MG63 (cell line): ENCODE results near the gene IL11. TPM values are rescaled to one million over a fixed set of nuclear protein-coding genes. Genes with fewer than 3 reads are reported as not detected.

Experiments
- DNase-seq: peaks from one replicate; pipeline ENCODE4 v3.0.0-alpha.2; 2020
- H3K27me3 ChIP-seq: fragments of 250-450 bp; sonication (Bioruptor Pico); 2 replicates; pipeline ENCODE4 v1.5.1; 2020; ENCODE audit warnings: mild to moderate bottlenecking, moderate library complexity
- H3K36me3 ChIP-seq: fragments of 250-450 bp; sonication (Bioruptor Pico); 2 replicates; pipeline ENCODE4 v1.5.1; 2020; ENCODE audit warnings: mild to moderate bottlenecking, moderate library complexity
- H3K4me3 ChIP-seq: fragments of 250-450 bp; sonication (Bioruptor Pico); 2 replicates; pipeline ENCODE4 v1.5.1; 2020; ENCODE audit warnings: mild to moderate bottlenecking, moderate library complexity
- H3K9me3 ChIP-seq: fragments of 250-450 bp; sonication (Bioruptor Pico); 2 replicates; pipeline ENCODE4 v1.5.1; 2020; ENCODE audit warnings: mild to moderate bottlenecking, moderate library complexity
- total RNA-seq: library from RNA; depleted of rRNA; stranded (reverse); fragments of >200 nt; shearing (Covaris generic); gene quantifications from 2 replicates; pipeline ENCODE4 v1.2.3, GENCODE V29; 2014; ENCODE audit warnings: low replicate concordance; rRNA removed

The IL11 gene
- total RNA-seq, 1 experiment from 2014 or later: 0.95 TPM

DNA sequence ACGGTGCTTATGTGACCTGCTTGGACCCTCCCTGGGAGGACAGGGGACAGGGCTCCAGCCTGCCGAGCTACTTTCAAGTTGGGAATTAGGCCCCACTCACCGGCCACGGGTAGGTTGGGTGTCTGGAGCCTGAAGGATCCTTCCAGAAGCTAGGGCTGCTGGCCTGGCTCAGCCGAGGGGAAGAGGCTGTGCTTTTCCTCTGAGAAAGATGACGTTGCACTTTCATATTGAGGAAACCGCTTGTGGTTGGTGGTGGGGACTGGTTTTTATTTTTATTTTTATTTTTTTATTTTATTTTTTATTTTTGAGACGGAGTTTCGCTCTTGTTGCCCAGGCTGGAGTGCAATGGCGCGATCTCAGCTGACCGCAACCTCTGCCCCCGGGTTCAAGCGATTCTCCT is 45.1 kb downstream of the IL11 start, which contains the start of gene TMEM150B:
TSS of gene TMEM150B (minus strand) at position 170 of the 400 bp plus-strand sequence. CDS start 4,305 bp downstream, outside the sequence.
- Histone ChIP-seq H3K36me3 (no peaks in the 10 kb centered on the region), H3K4me3 (no peak within 1 kb of the TSS), H3K9me3 (no peaks in the 10 kb centered on the region), H3K27me3 (no peaks in the 10 kb centered on the region)
- no peak for DNase-seq

DNA sequence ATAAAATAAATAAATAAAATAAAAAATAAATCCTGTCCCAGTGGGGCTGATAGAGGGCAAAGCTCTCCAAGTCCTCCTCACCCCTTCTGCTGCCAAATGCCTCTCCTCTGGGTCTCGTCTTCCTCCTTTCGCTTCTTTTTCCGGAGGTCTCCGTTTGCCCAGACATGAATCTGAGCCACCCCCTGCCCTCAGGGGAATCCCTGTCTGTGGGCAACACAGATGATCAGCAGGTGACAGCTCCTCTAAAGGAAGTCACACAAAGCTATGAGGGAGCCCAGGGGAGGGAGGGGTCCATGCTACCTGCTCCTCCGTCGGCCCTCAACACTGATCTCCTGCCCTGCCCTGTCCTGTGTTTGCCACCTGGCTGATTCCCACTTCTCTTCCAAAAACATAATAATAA is 45.6 kb downstream of the IL11 start:
- Histone ChIP-seq H3K36me3 (no peaks in the 10 kb centered on the region), H3K27me3 (no peaks in the 10 kb centered on the region), H3K4me3 (no peak overlapping the region), H3K9me3 (no peaks in the 10 kb centered on the region)
- DNase-seq: no peak

DNA sequence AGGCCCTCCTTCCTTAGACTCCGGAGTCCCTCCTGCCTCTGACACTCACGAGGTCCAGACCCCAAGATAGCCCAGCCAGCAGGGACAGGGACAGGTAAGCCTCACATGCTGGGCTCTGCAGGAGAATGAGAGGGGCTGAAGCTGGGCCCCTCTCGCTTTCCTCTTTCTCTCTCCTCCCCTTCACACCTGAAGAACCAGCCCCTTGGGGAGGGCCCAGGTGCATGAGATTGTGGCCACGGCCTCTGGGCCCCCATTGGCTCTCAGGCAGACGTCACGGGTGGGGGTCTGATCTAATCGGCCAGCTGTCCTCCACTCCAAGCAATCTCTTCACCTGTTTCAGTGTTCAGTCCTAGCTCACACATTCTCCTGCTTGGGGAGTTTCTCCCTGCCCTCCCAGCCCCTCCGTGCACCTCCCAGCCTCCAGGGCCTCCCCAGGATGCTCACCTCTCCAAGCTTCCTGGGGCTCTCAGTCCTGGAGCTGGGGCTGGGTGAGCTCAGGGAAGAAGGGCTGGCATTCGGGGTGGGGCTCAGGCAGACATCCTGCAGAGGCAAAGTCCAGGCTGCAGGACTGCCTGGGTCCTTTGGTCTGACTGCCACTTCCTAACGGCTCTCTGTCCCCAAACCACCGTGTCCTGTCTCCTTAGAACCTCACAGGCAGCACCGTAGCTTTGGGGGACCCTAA is 47.9 kb downstream of the IL11 start:
- Histone ChIP-seq H3K4me3 (no peak overlapping the region), H3K9me3 (no peaks in the 10 kb centered on the region), H3K36me3 (no peaks in the 10 kb centered on the region), H3K27me3 (no peaks in the 10 kb centered on the region)
- DNase-seq: no peak

DNA sequence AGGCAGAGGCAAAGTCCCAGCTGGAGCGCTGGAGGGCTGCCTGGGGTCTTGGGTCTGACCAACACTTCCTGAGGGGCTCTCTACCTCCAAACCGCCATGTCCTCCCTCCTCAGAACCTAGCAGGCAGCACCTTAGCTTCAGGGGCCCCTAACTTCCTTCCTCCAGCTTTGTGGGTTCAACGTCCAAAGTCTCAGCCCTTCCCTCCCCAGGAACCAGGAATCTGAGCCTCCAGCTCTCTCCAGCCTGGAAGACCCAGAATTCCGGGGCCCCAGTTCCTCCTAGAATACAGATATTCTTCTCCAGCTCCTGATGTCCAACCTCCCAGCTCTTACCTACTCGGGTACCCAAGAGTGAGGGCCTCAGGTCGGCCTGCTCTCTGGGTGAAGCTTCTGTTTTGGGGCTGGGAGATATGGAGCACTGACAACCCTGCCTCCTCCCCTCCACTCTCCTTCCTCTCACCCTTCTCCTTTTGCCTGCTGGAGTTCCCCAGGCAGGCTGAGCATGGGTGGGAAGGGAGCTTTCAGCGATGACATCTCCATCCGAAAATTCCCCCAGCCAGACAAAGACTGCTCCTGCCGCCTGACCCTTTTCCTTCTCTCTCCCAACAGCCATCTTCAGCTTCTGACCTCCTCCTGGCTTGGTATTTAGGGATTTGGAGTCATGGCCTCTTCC is 48.7 kb downstream of the IL11 start:
- Histone ChIP-seq H3K27me3 (no peaks in the 10 kb centered on the region), H3K4me3 (no peak overlapping the region), H3K9me3 (no peaks in the 10 kb centered on the region), H3K36me3 (no peaks in the 10 kb centered on the region)
- DNase-seq: no peak

DNA sequence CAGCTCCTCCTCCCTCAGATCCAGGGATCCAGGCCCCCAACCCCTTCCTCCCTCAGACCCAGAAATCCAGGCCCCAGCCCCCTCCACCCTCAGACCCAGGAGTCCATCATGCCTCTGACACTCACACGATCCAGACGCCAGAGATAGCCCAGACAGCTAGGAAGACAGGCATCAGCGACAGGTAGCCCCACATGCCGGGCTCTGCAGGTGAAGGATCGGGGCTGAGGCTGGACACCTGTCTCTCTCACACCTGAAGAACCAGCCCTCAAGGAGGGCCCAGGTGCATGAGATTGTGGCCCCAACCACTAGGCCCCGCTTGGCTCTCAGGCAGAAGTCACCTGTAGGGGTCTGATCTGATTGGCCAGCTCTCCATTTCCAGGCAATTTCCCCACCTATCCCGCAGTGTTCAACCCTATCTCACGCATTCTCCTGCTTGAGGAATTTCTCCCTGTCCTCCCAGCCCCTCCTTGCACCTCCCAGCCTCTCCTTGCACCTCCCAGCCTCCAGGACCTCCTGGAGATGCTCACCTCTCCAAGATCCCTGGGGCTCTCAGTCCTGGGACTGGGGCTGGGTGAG is 49.3 kb downstream of the IL11 start:
- H3K4me3 ChIP-seq: no peak overlapping the region
- no peak for DNase-seq

DNA sequence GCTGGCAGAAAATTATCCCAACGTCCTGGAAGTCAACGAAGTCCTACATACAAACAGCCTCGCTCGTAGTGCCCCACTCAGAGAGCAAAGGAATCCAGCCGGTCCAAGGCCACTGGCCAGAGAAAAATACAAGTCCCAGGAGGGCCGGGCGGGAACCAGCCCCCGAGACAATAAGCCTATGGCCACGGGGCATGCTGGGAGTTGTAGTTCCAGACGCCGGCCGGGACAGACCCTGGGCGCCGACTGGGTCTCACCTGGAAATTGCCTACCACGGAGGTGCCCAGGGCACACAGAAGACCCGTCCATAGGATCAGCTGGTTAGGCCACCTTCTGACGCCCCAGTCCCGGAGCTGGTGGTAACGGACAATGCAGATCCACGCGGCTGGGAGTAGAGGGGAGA is 50.5 kb downstream of the IL11 start:
- no peaks in the 10 kb centered on the region for H3K9me3 ChIP-seq
- no peaks in the 10 kb centered on the region for H3K27me3 ChIP-seq
- no peaks in the 10 kb centered on the region for H3K36me3 ChIP-seq
- no peak overlapping the region for H3K4me3 ChIP-seq
- DNase-seq: peak; percentile 43

More for the DNA sequence above, 49.3 kb downstream of the IL11 start:
- H3K36me3 ChIP-seq: no peaks in the 10 kb centered on the region
- H3K9me3 ChIP-seq: no peaks in the 10 kb centered on the region
- H3K27me3 ChIP-seq: no peaks in the 10 kb centered on the region

DNA sequence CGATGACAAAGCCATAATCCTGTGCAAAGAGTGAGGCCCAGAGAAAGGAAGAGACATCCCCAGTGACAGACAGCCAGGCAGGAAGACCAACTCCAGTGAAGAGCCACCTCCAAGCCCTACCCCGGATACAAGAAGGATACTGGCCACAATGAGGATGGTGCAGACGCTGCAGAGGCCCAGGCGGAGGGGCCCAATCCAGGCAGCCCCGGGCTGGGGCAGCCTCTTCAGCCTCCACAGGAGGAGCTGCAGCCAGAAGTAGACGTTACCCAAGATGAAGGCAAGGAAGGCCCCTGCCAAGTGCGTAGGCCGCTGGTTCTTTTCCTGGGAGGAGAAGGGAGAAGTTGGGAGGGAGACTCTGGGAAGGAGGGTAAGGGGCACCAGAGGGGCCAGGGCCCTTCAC is 53.6 kb downstream of the IL11 start:
- DNase-seq: no peak
- Histone ChIP-seq H3K9me3 (no peaks in the 10 kb centered on the region), H3K4me3 (no peak overlapping the region), H3K27me3 (no peaks in the 10 kb centered on the region), H3K36me3 (no peaks in the 10 kb centered on the region)

DNA sequence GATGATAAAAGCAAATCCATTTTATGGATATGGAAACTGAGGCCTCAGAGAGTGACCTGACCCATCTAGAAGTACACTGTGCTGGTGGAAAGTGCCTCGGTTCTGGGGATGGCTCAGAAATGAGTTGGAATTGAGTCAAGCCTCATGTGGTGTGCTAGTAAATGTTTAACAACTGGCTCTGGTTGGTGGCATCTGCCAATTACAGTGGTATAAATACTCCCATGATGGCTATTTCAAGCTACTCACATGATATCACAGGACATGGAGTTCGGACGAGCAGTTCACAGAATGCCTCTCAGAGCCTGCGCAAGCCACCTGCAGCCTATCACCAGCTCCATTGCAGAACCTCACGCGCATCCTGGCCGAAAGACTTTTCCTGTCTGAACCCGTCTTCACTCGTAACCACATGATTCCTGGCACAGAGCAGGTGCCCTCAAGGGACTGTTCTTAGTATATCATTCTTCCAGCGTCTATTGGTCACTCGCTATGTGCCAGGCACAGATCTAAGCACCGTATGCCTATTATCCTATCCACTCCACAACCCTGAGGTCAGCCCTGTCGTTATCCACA is 54.2 kb downstream of the IL11 start:
- H3K4me3 ChIP-seq: no peak overlapping the region
- H3K36me3 ChIP-seq: no peaks in the 10 kb centered on the region
- DNase-seq: no peak
- H3K27me3 ChIP-seq: no peaks in the 10 kb centered on the region
- H3K9me3 ChIP-seq: no peaks in the 10 kb centered on the region

DNA sequence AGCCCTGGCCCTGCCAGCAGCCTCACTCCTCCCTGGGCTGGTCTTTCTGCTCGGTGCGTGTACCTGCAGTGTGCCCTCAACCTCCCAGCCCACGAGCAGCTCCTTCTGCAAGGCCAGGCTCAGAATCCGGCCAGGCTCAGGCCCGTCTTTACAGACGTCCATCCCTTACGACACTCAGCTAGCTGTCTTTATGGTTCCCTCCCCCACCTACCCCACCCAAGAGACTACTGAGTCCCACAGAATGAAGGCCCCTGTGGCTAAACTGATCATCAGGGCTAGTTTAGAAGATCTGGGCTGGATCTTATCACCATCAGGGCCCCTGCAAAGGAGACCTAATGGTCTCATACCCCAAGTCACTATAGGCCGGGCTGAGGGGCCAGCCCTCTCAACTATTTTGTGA is 55.9 kb downstream of the IL11 start:
- Histone ChIP-seq H3K36me3 (no peaks in the 10 kb centered on the region), H3K27me3 (no peaks in the 10 kb centered on the region), H3K9me3 (peaks cover 2% of the 10 kb centered on the region), H3K4me3 (no peak overlapping the region)
- DNase-seq: no peak

Other genes with a start within 250 kb of the IL11 start
- gene TNNT1, start 221.3 kb downstream of the IL11 start, total RNA-seq: 1.7 TPM in 1 of 2 replicates, not detected in the other
- not detected in 2 replicates for gene TNNI3, start 212.7 kb downstream of the IL11 start, total RNA-seq
- gene DNAAF3, start 203.8 kb downstream of the IL11 start, total RNA-seq: 2.7 TPM in 1 of 2 replicates, not detected in the other
- gene SYT5, start 190.2 kb downstream of the IL11 start, total RNA-seq: not detected in 2 replicates
- 3.9 and 11.8 TPM in 2 replicates for gene PTPRH, start 161.0 kb downstream of the IL11 start, total RNA-seq
- gene TMEM86B, start 141.7 kb downstream of the IL11 start, total RNA-seq: 0.16 TPM in 1 of 2 replicates, not detected in the other
- 59.5 and 102 TPM in 2 replicates for gene PPP6R1, start 111.4 kb downstream of the IL11 start, total RNA-seq
- gene HSPBP1, start 90.4 kb downstream of the IL11 start, total RNA-seq: 64.6 and 122 TPM in 2 replicates
- 0.89 TPM in 1 of 2 replicates, not detected in the other for gene BRSK1, start 86.5 kb downstream of the IL11 start, total RNA-seq
- gene TMEM150B, start 45.1 kb downstream of the IL11 start, total RNA-seq: not detected in 2 replicates
- 2.8 and 11.1 TPM in 2 replicates for gene KMT5C, start 30.6 kb downstream of the IL11 start, total RNA-seq
- not detected in 2 replicates for gene COX6B2, start 15.7 kb downstream of the IL11 start, total RNA-seq
- gene GARIN5B, start 7.2 kb downstream of the IL11 start, total RNA-seq: not detected in 2 replicates
- not detected in 2 replicates for gene TMEM190, start 6.4 kb upstream of the IL11 start, total RNA-seq
- 3.5 TPM in 1 of 2 replicates, not detected in the other for gene TMEM238, start 13.8 kb upstream of the IL11 start, total RNA-seq
- 127 and 409 TPM in 2 replicates for gene RPL28, start 15.5 kb upstream of the IL11 start, total RNA-seq
- gene UBE2S, start 37.3 kb upstream of the IL11 start, total RNA-seq: 369 and 440 TPM in 2 replicates
- not detected in 2 replicates for gene SHISA7, start 72.8 kb upstream of the IL11 start, total RNA-seq
- 149 and 180 TPM in 2 replicates for gene ISOC2, start 91.2 kb upstream of the IL11 start, total RNA-seq
- not detected in 2 replicates for gene C19orf85, start 94.3 kb upstream of the IL11 start, total RNA-seq
- 3.1 and 4.0 TPM in 2 replicates for gene ZNF628, start 106.2 kb upstream of the IL11 start, total RNA-seq
- gene NAT14, start 114.7 kb upstream of the IL11 start, total RNA-seq: 19.7 and 35.1 TPM in 2 replicates
- 1.4 TPM in 1 of 2 replicates, not detected in the other for gene SSC5D, start 118.0 kb upstream of the IL11 start, total RNA-seq
- gene SBK2, start 166.7 kb upstream of the IL11 start, total RNA-seq: 0.20 TPM in 1 of 2 replicates, not detected in the other
- 0.43 TPM in 1 of 2 replicates, not detected in the other for gene SBK3, start 175.1 kb upstream of the IL11 start, total RNA-seq
- 7.2 and 8.6 TPM in 2 replicates for gene ZNF579, start 210.4 kb upstream of the IL11 start, total RNA-seq
- 2.9 and 4.0 TPM in 2 replicates for gene FIZ1, start 229.1 kb upstream of the IL11 start, total RNA-seq
- gene ZNF524, start 229.8 kb upstream of the IL11 start, total RNA-seq: 7.9 and 22.4 TPM in 2 replicates
- gene ZNF865, start 235.2 kb upstream of the IL11 start, total RNA-seq: 0.66 and 0.69 TPM in 2 replicates